H54 (cell line): ENCODE data around the gene KAT5.
"Not testable (repeated sequence)": the region's sequence is repeated elsewhere in the genome, so short reads cannot be mapped to it uniquely, and the experiment has no call there.

Source experiments
- DNase-seq: peaks from one replicate; pipeline ENCODE4 v3.0.0; 2011; ENCODE audit warnings: low spot score, mixed read lengths; ENCODE audit not compliant: insufficient read length
- FAIRE-seq: peaks from 3 replicates; lab custom pipeline; 2011; peaks lifted over from hg19 to GRCh38; lab: Jason Lieb, UNC
- POLR2A ChIP-seq: IDR thresholded peaks from 2 replicates; pipeline ENCODE4 v1.6.1; 2011; ENCODE audit warnings: low read depth, mild to moderate bottlenecking, low read length

The KAT5 gene

DNA sequence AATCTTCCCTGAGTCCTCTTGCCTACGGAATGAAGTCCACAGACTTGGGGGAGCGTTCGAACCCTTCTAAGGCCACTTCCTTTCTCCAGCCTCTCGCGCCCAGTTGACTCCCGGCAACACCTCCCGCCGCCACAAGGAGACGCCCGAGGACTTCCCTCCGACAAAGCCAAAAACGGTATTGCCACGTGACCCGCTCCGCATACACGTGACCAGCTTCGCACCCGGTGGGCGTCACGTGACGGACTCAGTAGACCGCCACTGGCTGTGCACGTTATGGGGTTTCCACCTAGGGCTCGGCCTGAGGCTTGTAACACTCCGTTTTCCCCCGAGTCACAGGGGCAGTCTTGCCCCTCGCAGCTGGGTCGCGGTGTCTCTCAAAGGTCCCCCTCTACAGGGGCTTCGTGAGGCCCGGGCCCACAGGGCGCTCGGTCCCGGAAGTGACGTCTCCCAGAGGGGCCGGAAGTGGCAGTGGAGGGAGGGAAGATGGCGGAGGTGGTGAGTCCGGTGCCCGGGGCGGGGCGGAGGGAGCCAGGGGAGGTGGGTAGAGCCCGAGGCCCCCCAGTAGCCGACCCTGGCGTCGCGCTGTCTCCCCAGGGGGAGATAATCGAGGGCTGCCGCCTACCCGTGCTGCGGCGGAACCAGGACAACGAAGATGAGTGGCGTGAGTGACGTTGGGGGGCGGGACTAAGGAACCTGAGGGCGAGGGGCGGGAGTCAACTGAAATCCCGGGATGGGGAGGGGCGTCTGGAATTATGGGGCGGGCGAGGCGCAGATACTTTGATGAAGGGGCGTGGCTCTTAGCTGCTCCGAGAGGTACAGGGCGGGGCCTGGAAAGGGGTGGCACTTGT is at the start of gene KAT5:
TSS of gene KAT5 (plus strand) at position 468 of the 848 bp plus-strand sequence. CDS start at position 484, 16 bp downstream.
- FAIRE-seq = no peak
- TF ChIP-seq POLR2A = peak; percentile 59; the same call in 1 of the 2 replicates

DNA sequence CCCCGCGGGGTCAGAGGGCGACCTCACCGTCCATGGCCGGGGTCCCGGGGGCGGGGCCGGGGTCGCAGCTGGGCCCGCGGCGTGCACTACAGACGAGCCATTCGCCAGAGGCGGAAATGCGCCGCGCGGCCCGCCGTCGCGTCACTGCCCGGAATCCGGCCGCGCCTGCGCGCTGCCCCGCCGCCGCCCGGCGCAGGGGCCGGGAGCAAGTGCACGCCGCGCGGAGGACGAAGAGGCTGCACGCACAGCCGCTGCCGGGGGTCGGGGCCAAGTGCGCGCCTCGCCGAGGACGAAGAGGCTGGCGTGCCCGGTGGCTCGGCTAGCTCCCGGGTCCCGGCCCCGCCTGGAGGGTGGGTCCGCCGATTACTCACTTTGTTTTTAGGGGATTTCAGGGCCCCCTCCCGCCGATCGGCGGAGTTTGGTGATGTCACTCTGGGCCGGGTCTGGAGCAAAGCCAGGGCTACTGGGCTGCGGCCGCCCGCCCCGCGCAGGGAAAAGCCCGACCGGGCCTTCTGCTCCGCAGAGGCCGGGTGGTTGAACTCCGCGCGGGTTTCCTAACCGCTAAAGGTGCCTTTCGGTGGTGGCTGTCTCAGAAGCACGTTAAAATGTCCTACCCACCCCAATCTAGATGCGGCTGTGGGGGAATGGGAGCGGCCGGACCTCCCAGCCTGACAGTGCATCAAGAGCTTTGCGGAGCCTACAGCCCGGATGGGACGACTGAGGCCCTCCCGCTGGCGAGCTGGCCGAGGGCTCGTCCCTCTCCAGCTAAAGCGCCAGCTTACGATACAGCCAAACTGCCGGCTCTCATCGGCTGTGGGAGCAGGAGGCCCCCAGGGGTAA is 49.0 kb upstream of the KAT5 start, which contains the start of gene RELA:
TSS of gene RELA (minus strand) at position 118 of the 840 bp plus-strand sequence. CDS start at position 34, 84 bp downstream.
- no peak for FAIRE-seq
- peak; percentile 87 for DNase-seq

More for the DNA sequence above, at the start of gene KAT5:
- peak; percentile 79 for DNase-seq

DNA sequence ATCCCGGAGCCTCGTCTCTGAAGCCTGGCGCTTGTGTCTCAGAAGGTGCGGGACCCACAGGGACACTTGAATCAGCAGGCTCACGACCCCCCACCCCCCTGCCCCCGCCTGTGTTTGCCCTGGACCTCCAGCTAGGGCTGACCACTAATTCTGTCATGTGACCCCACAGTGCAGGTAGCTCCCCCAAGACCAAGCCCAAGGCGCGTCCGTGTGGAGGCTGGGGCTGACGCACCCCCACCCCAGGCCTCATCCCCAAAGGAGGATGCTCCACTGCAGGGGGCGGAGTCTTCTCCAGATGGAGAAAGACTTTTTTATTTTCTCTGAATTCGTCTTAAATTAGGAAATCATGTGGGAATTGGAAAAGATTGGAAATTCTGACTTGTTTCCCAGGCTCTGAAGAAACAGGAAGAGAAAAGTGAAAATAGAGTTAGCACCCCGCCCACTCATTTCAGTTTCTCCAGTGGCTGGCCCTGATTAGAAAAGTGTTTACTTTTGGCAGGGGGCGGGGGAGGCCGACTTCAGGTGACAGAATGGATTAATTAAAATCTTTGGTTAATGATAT is 48.3 kb upstream of the KAT5 start:
- FAIRE-seq (no peak), DNase-seq (no peak)
- 0 out of 2 replicates have a peak, but pooled peaks have one; percentile 23 for TF ChIP-seq POLR2A

More for the DNA sequence above, 49.0 kb upstream of the KAT5 start, which contains the start of gene RELA:
- peak; percentile 69 for TF ChIP-seq POLR2A

DNA sequence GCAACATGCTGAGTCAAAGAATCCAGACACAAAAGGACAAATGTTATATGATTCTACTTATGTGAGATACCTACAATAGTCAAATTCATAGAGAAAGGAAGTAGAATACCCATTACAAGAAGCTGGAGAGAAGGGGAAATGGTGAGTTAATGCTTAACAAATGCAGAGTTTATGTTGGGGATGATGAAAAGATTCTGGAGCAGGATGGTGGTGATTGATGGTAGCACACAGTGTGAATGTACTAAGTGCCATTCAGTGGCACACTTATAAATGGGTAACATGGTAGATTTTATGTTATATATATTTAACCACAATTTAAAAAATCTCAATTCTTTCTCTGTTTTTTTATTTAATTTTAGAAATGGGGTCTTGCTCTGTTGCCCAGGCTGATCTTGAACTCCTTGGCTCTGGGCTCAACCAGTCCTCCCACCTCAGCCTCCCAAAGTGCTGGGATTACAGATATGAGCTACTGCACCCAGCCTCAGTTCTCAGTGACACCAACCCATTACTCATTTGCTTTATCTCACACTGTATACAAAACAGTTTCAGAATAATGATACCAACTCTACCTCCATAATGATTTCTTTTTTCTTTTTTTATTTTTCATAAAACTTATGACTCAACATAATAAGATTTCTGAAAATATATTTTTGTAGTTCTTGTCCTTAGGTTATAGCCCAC is 39.7 kb upstream of the KAT5 start:
- no peak for FAIRE-seq
- DNase-seq = no peak
- no peak for TF ChIP-seq POLR2A

DNA sequence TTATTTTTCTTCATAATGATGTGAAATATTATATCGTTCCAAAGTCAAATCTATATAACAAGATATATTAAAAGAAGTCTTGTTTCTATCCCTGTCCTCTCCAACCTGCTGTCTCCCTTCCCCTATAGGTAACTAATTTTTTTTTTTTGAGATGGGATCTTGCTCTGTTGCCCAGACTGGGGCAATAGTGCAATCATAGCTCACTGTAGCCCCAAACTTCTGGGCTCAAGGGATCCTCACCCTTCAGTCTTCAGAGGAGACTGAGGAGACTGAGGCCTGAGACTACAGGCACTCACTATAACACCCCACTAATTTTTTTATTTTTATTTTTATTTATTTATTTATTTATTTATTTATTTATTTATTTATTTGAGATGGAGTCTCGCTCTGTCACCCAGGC is 39.1 kb upstream of the KAT5 start:
- FAIRE-seq (no peak), DNase-seq (no peak)
- TF ChIP-seq POLR2A = no peak

DNA sequence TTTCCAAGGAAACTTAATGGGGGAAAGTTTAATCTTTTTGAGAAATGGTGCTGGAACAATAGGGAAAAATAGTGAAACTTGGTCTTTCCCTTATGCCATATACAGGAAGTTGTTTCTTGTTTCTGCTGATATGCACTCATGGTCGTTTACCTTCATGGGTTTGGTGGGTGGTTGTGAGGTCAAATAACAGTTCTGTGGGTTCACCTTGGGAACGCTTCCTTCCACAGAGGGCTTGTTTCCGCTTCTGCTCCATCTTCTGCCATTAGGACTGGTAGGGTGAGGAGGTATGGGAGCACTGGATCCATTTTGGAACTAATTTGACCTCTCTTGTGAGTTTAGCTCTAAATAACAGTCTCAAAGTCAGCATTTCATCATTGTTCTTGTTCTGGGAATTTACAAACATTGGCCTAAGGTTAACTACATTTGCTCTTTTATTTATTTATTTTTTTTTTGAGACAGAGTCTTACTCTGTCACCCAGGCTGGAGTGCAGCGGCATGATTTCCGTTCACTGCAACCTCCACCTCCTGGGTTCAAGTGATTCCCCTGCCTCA is 31.8 kb upstream of the KAT5 start:
- FAIRE-seq (no peak), DNase-seq (no peak)
- TF ChIP-seq POLR2A = no peak

DNA sequence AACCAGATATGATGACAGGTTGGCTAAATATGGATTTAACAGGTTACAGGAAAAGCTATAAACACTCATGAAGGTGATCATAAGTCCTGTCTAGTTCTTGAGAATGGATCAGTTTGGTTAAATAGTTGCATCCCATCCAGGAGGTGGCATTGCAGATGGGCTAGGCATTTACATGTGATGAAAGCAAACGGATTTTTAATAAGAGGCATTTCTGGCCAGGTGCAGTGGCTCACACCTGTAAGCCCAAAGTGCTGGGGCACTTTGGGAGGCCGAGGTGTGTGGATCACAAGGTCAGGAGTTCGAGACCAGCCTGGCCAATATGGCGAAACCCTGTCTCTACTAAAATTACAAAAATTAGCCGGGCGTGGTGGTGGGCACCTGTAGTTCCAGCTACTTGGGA is 28.6 kb upstream of the KAT5 start:
- DNase-seq, FAIRE-seq: not testable (repeated sequence)

DNA sequence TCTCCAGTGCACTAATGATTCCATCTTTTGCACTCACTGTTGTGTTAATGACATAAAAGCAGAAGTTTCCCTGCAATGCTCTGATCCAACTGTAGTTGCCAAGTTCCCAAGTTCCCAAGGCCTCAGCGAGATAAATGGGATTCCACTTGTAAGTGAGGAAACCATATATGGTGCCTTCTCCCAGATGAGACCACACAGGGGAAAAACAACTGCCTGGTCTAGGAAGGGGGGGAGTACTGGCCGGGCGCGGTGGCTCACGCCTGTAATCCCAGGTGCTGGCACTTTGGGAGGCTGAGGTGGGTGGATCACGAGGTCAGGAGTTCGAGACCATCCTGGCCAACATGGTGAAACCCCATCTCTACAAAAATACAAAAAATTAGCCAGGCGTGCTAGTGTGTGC is 26.1 kb upstream of the KAT5 start:
- DNase-seq (no peak), FAIRE-seq (no peak)
- TF ChIP-seq POLR2A = no peak

DNA sequence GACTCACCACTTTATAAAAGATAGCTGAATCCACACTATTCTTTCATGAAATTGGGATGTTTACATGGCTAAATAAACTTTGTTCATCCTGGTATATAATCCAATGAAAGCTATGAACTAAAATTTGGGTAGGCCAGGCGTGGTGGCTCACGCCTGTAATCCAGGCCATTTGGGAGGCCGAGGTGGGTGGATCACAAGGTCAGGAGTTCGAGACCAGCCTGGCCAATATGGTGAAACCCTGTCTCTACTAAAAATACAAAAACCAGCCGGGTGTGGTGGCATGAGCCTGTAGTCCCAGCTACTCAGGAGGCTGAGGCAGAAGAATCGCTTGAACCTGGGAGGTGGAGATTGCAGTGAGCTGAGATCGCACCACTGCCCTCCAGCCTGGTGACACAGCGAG is 20.2 kb upstream of the KAT5 start:
- not testable (repeated sequence) for FAIRE-seq, DNase-seq

DNA sequence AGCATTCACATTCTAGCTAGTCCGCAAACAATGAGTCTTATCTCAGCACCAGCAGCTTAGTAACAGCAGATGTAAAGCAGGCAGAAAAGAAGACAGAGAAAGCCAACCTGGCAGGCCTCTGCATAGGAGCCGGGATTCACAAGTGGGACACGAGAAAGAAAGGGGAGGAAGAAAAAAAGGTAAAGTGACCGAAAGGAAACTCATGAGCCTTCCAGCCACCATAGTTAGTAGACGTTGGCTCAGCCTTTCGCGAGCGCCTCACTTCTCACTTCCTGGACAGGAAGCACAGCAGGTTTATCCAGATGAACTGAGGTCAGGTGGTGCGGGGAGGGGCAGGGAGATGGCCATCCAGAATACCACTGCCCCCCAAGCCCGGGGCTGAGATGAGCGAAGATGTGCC is 19.7 kb upstream of the KAT5 start:
- no peak for TF ChIP-seq POLR2A
- DNase-seq (no peak), FAIRE-seq (no peak)

DNA sequence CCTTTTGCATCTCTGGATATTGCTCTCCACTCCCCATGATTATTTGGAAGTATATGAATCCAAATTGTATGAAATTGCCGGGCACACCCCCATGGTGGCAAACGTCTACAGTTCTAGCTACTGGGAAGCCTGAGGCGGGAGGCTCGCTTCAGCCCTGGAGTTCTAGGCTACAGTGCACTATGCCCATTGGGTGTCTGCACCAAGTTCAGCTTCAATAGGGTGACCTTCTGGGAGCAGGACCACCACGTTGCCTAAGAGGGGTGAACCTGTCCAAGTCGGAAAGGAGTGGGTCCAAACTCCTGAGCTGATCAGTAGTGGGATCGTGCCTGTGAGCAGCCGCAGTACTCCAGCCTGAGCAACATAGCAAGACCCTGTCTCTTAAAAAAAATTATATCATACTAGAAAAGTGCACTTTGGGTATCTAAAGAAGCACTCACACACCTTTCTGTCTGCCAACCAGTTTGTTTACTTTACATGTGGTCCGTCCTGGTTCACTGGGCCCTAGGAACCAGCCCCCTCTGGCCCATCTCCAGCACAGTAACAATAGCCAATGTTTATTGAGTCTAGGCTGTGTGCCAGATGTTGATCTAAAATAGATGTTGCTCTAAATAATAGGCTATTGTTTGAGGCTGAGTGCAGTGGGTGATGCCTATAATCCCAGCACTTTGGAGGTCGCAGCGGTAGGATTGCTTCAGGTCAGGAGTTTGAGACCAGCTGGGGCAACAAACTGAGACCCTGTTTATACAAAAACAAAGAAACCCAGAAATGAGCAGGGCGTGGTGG is 16.4 kb upstream of the KAT5 start:
- no peak for TF ChIP-seq POLR2A
- FAIRE-seq (no peak), DNase-seq (no peak)

DNA sequence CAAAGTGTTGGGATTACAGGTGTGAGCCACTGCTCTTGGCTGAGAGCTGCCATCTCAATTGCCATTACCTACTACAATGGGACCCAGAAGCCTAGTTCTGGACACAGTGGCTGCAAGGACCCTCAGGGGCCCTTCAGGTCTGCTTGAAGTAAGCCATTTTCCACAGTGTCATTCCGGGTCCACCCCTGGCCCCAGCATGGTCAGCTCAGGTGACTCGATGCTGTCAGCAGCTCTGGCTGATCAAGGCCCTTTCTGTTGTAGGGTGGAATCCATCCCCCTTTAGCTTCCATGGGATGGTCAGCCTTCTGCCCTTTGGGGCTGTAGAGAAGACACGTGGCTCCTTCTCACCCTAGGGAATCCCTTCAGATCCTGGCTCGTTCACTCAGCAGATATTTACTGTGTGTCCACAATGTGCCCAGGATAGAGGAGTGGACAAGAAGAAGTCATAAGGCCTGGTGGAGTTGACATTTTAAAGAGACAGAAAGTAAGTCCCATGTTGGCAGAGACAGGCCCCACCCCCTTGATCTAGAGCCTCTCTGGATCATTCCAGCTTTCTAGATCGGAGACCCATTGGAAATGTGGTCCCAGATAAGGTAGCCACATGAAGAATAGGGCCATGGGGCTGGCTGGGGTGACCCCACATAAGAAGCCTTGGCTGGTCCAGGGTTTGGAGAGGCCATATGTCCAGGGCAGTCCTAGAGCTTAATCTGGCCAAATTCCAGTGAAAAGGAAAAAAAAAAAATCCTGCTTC is 15.1 kb upstream of the KAT5 start:
- DNase-seq = no peak
- no peak for TF ChIP-seq POLR2A
- no peak for FAIRE-seq
